Stimulated activated CD4-positive, alpha-beta T cell treated with anti-CD3 and anti-CD28 coated beads, Interleukin-12 subunit alpha, Interleukin-12 subunit beta, amount 100 ng/mL, for 24 hours (primary cell): ENCODE data around the gene ITGA8.
"Not testable (repeated sequence)": the region's sequence is repeated elsewhere in the genome, so short reads cannot be mapped to it uniquely, and the experiment has no call there.

Experiments
- DNase-seq, 2 experiments: peaks; one replicate each; pipeline ENCODE4 v3.0.0-alpha.2; 2020; ENCODE audit warnings: low read depth in 2 of 2

The ITGA8 gene

DNA sequence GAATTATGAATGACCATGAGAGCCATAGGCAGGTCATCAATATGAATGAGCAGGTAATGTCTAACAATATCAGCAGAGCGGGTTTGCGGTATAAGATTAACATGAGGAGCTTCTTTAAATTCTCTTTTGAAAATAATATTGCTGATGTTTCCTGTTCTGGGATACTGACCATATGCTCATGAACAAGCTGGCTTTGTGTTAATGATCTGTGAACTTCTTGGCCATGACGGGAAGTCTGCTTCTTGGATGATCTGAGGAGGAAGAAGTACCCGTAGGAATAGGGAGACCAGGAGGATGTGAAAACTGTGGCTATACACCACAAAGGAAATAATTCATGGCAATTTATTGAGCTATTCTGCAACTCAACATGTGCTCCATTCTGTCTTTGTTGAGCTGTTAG, 38.6 kb downstream of the ITGA8 start:
- no peak for DNase-seq

GRCh38 chr10:15678851-15679250, 40.9 kb downstream of the ITGA8 start:
- no peak for DNase-seq

- DNase-seq, result no peak
Measured at GRCh38 chr10:15672469-15672868, 47.3 kb downstream of the ITGA8 start.

GRCh38 chr10:15670880-15671279, 48.8 kb downstream of the ITGA8 start:
- DNase-seq, result no peak

DNA sequence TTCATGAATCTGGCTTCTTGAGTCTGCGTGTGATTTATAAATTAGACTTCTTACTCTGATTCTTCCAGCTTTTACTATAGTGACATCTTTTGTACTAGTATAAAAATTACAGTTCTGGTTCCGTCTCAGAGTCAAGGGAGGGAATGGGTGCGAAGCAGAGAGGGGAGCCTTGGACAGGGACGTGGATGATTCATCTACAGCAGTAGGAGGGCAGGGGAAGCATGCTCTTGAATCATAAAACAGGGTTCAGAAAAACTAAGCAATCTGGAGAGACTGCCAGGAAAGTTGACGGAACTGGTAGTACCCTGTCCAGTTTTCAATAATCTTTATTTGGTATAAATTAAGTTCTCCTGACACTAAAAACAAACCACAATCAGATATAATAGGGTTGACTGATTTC, 58.1 kb downstream of the ITGA8 start:
- no peak for DNase-seq

- DNase-seq, result no peak
Measured at GRCh38 chr10:15660990-15661389, 58.7 kb downstream of the ITGA8 start.

- DNase-seq, result no peak
Measured at GRCh38 chr10:15658069-15658702, 61.5 kb downstream of the ITGA8 start.

- no peak for DNase-seq
Measured at GRCh38 chr10:15652757-15653156, 67.0 kb downstream of the ITGA8 start.

DNA sequence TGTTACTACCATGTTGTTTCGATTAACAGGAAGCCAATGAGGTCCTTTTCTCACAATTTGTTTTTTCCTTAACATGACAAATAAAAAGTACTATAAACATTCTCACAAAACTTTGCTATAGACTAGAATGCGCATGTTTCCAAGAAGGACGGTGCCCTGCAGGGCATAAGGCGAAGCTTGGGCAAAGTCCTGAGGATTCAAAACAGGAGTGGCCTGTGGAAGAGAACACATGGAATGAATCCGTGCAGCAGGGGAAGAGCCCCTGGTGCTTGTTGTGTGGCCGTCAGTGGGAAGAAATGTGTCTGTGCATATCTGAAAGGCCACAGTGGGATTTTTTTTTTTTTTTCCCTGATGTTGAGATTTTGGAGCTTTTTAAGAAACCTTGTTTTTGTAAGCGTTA, 67.6 kb downstream of the ITGA8 start:
- DNase-seq, result no peak

GRCh38 chr10:15651175-15651574, 68.5 kb downstream of the ITGA8 start:
- DNase-seq, result no peak

- no peak for DNase-seq
Measured at GRCh38 chr10:15642095-15642494, 77.6 kb downstream of the ITGA8 start.

DNA sequence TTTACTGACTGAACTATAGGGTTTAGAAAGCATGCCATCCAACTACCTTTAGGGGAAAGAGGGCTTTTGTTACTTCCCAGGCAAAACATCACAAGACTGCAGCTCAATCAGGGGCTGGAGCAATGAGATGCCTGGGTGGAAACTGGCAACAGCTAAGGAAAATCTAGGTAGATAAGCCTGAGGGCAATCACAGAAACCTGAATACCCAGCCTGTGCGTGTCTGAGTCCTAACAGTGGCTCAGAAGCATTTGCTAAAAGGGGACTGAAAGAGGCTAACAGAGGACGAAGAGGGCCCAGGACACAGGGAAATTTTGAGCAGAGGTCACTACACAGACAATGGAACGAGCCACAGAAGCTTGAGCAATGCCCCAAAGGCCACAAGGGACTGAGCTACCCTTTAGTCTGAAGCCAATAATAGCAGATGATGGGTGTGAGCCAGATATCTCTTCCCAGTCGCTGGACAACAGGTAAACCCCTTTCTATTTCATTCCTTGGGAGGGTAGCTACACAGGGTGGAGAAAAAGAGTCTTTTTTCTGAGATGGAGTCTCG, 79.1 kb downstream of the ITGA8 start:
- DNase-seq, result no peak

DNA sequence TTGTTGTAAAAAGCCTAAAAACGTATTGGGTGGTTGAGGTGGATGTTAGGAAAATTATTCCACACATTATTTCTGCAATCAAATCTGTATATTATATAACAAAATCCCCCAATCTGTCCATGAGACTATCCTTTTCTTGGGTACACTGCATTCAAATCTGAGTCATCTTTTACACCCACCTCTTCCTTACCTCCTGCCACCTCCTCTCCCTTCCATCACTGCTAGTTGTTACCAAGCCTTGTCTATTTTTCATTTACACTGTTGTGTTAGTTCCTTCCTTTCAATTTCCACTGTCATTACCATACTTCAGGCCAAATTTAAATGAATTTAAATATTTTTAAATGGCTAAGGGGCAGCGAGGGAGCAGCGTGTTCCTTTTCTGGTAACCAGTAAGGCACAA, 83.3 kb downstream of the ITGA8 start:
- DNase-seq, result no peak

DNA sequence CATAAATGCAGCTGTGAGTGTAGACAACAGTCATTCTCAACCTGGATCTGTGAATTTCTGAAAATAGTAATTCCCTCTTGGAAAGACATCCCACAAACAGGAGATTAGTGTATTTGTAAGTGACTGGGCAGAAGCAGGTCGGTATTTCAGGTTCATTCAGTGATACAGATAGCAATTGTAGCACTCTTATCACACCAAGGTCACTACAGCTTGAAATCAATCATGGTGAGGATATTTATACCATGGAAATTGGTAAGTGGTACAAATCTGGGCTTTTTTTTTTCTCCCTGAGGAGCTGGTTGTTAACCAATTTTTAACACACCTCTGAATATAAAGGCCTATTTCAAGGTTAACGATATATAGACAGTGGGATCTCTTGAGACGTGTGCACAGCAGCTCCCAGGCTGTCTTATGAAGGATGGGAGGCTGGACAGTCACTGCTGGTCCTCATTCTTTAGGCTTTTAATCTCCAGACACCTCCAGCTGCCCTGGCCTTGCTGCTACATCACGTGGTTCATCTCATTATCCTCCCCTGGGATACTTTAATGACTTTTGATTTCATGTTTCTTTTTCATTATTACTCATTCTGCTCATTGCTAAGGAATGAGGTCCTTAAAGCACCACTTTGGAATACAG, 87.1 kb downstream of the ITGA8 start:
- no peak for DNase-seq

DNA sequence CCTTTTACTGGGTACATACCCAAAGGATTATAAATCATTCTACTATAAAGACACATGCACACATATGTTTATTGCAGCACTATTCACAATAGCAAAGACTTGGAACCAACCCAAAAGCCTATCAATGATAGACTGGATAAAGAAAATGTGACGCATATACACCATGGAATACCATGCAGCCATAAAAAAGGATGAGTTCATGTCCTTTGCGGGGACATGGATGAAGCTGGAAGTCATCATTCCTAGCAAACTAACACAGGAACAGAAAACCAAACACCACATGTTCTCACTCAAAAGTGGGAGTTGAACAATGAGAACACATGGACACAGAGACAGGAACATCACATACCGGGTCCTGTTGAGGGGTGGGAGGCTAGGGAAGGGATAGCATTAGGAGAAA, 88.5 kb downstream of the ITGA8 start:
- DNase-seq, result not testable (repeated sequence)

DNA sequence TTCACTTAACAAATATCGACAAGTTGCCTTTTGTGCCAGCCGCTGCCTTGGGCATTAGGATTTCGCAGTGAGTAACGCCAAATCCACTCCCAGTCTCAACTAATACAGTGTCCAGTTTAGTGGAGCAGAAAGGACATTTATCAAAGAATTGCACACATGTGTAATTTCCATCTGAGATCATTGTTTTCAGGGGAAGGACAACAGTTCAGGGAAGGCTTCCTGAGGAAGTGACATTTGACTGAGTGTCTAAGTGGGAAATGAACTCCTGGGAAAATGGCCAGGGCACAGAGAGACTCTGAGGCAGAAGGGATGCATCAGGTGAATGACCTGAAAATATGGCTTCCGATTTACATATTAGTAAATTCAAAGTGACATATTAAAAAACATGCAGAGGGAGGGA, 89.4 kb downstream of the ITGA8 start:
- DNase-seq, result no peak

GRCh38 chr10:15627617-15628196, 92.0 kb downstream of the ITGA8 start:
- no peak for DNase-seq

DNA sequence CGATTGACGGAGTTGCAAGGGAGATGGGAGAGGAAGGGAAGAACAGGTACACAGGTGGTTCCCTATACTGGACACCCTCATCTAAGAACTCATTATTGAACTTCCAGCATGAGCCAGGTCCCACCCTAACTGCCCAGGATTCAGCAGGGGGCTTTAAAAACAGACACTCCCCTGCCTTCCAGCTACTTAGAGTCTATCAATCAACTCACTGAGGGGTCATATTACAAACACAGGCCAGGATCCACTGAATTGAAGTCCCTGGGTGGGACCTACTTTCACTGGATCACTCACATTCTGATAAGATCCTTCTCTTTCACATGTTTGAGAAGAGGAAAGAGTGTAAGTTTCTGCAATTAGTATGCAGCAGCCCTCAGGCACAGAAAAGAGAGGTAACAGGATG, 92.8 kb downstream of the ITGA8 start:
- DNase-seq, result no peak

DNA sequence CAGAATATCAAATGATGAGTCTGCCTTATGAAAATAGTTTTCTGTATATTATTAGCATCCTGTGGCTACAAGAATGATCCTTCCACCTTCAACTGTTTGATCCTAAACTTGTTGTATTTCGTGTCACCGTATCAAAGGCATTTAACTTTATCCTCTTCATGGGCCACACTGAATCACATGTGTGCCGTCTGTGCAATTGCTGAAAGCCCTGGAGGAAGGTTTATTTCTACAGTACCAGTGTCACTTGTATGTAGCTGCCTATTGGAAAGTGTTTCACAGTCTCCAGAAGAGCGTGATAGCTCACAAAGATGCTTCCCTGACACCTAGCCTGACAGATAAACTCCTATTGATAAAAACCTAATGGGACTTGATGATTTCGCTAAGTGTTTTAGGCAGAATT, 94.5 kb downstream of the ITGA8 start:
- DNase-seq, result no peak

DNA sequence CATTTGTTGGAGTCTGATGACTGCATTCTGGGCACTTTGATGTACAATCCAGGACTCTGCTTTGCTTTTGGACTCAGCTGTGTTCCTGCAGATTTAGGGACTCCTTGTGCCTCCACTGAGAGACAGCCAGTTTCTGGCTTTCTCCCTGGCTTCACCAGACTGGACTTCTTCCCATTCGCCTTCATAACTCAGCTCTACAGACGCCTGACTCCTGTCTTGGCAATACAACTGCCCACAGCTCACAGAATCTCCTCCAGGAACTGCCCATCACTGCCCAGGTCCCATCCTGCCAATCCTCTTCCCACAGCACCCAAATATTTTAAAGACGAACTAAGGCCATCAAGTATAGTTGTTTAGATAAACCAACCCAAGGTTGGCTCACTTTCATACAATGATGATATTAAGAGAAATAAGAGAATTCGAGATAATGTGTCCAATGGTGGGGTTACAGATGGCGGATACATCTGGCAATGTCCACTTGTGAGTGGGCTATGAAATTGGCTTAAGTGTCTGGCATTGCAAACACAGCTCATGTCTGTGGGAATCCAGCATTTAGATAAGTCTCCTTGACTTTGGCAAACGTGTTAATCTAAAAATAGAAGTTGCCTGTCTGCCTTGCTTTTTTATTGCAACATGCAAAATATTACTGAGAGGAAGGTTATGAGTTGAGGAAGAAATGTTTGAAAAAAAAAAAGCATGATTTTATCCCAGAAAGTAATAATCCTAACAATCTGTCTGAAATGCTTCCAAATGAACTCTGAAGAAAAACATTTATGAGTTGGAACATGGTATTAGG, 95.1 kb downstream of the ITGA8 start:
- DNase-seq, result no peak

DNA sequence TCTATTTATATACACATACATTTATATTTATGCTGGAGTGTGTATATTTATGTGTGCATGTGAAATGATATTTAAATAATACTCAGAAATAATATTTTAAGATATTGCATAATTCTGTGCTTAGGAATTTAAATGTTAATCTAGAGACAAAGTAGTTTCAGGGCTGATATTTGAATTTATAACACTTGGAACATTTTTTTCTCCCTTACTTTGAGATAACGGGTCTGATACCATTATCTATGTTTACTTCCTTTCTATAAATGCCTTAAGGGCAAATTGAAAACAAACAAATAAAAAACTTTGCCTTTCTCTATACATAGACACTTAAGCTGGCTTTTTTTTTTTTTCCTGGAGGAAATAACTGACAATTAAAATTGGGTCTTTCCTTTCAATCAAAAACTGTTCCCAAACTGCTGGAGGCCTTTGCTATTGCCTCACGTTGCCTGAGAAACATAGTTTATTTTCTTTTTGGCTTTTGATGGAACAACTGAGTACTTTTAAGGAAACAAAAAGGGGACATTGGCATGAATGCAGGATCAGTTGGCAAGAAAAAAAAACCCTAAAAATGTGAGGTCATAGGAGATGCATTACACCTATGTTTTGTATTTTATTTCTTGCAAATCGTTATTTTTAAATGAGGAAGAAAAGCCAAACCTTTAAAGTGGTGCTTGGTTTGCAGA, 98.7 kb downstream of the ITGA8 start:
- DNase-seq, result no peak

DNA sequence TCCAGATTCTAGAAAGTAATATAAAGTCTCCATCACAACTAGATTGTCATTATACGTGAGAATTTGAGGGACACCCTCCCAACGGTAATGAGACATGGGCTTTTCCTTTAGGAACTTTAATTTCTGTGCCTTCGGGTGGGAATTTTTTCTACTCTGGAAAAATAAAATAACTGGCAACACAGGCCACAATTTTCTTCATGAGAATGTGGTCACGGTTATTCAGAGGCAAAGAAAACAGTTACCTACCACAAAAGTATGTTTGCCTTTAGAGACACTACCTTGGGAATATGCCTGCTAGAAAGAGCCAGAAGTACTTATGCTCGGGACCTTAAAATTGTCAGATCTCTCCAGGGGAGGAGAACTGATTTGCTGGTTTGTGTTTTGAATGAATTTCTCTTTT, 99.4 kb downstream of the ITGA8 start:
- DNase-seq, result no peak
